K562 (cell line): Measurements from ENCODE around the gene MEIS1. TPM values are rescaled to one million over a fixed set of nuclear protein-coding genes. Genes with fewer than 3 reads are reported as not detected.

ENCODE experiments used
- ATAC-seq: fragments of 200-7000 bp; cut with Tn5 transposase; 3 replicates; pipeline ENCODE4 v1.9.1; 2020; ENCODE audit warnings: moderate library complexity
- BruUV-seq: library from RNA; stranded (reverse); fragments of 400-500 nt; replicated peaks from 2 replicates; lab custom pipeline; 2021; lab: Mats Ljungman, UMichigan
- CTCF ChIA-PET: fragments of 300-600 bp; formaldehyde crosslinking; extraction: SDS; loops from one replicate; lab custom pipeline; 2021; ENCODE audit warnings: low intra/inter-chr PET ratio; lab: Yijun Ruan, JAX
- POLR2A ChIA-PET: fragments of 300-600, 350-650 bp; sonication (Branson Sonifier 250); formaldehyde crosslinking; extraction: SDS; loops from one replicate; lab custom pipeline; 2021; ENCODE audit warnings: antibody characterized with exemption, inconsistent platforms; lab: Yijun Ruan, JAX
- DNase-seq, 4 experiments: peaks; one replicate each; pipeline versions ENCODE4 v3.0.0 to v3.0.0-alpha.2; 2011 to 2018; ENCODE audit warnings: low spot score in 3 of 4, mixed read lengths in 3 of 4; ENCODE audit errors: extremely low read depth in 1 of 4
- FAIRE-seq: peaks from 2 replicates; lab custom pipeline; 2011; peaks lifted over from hg19 to GRCh38; lab: Jason Lieb, UNC
- H2AFZ ChIP-seq: 2 replicates; pipeline ENCODE4 v1.6.0; 2011; ENCODE audit warnings: low read depth, low read length, control low read depth, inconsistent platforms
- H3K27ac ChIP-seq: fragments of 200-600 bp; 3 replicates; pipeline ENCODE4 v1.8.0; 2011; ENCODE audit warnings: low read depth, mild to moderate bottlenecking, control low read depth, inconsistent platforms, low read length, moderate library complexity, mixed read lengths; ENCODE audit errors: extremely low read depth
- H3K27me3 ChIP-seq, 2 experiments: fragments of 300-600 bp in 1 of 2; 2 replicates in 1 of 2; 3 replicates in 1 of 2; pipeline versions ENCODE4 v1.6.0 to v1.8.0; 2011; ENCODE audit warnings: inconsistent platforms in 2 of 2, low read length in 2 of 2, mild to moderate bottlenecking in 1 of 2, mixed read lengths in 1 of 2, moderate library complexity in 1 of 2; ENCODE audit not compliant: control insufficient read depth in 2 of 2, insufficient read depth in 2 of 2
- H3K36me3 ChIP-seq: fragments of 300-600 bp; 3 replicates; pipeline ENCODE4 v1.8.0; 2011; ENCODE audit warnings: mild to moderate bottlenecking, low read length, inconsistent platforms; ENCODE audit not compliant: control insufficient read depth, insufficient read depth
- H3K4me1 ChIP-seq, 2 experiments: fragments of 200-600 bp in 1 of 2; replicated peaks in 1 of 2; 2 replicates in 1 of 2; 3 replicates in 1 of 2; pipeline versions ENCODE4 v1.5.1 to v1.8.0; 2011; ENCODE audit warnings: inconsistent platforms in 2 of 2, low read length in 2 of 2, mild to moderate bottlenecking in 1 of 2, mixed read lengths in 1 of 2, moderate library complexity in 1 of 2; ENCODE audit not compliant: control insufficient read depth in 2 of 2, insufficient read depth in 2 of 2
- H3K4me2 ChIP-seq: 2 replicates; pipeline ENCODE4 v1.6.1; 2011; ENCODE audit warnings: low read length, control low read depth, inconsistent platforms, mixed read lengths; ENCODE audit not compliant: insufficient read depth
- H3K4me3 ChIP-seq: fragments of 200-600 bp; sonication (generic), shearing (Covaris generic); 2 replicates; pipeline ENCODE4 v1.5.1; 2016; ENCODE audit warnings: control low read depth, inconsistent platforms
- H3K79me2 ChIP-seq: fragments of 200-600 bp; 3 replicates; pipeline ENCODE4 v1.8.0; 2011; ENCODE audit warnings: low read length, inconsistent platforms; ENCODE audit not compliant: control insufficient read depth, insufficient read depth
- H3K9ac ChIP-seq, 2 experiments: 2 replicates each; pipeline versions ENCODE4 v1.6.0 to v1.6.1; 2011; ENCODE audit warnings: low read depth in 2 of 2, low read length in 2 of 2, control low read depth in 1 of 2, inconsistent platforms in 1 of 2, mild to moderate bottlenecking in 1 of 2, mixed read lengths in 1 of 2; ENCODE audit not compliant: insufficient read depth in 1 of 2
- H3K9me1 ChIP-seq: one replicate; pipeline ENCODE4 v1.6.0; 2011; ENCODE audit warnings: inconsistent platforms, mild to moderate bottlenecking, low read length, moderate library complexity; ENCODE audit not compliant: control insufficient read depth, insufficient read depth
- H3K9me3 ChIP-seq: replicated peaks from 2 replicates; pipeline ENCODE4 v1.5.1; 2011; ENCODE audit warnings: low read depth, low read length, inconsistent platforms; ENCODE audit not compliant: control insufficient read depth, insufficient read depth
- H4K20me1 ChIP-seq: replicated peaks from 2 replicates; pipeline ENCODE4 v1.6.1; 2011; ENCODE audit warnings: low read length, inconsistent platforms, mixed read lengths; ENCODE audit not compliant: control insufficient read depth, insufficient read depth
- BMI1 ChIP-seq: fragments of 150-350 bp; IDR thresholded peaks from 2 replicates; pipeline ENCODE4 v1.6.1; 2014; ENCODE audit warnings: low read length
- BRD4 ChIP-seq: fragments of 200-600 bp; sonication (generic); IDR thresholded peaks from 2 replicates; pipeline ENCODE4 v1.6.1; 2017; ENCODE audit warnings: inconsistent platforms
- FOXO4 ChIP-seq: fragments of 450-650 bp; formaldehyde crosslinking; IDR thresholded peaks from 2 replicates; pipeline ENCODE4 v1.4.0; 2020; ENCODE audit warnings: mild to moderate bottlenecking, moderate library complexity
- MXI1 ChIP-seq: IDR thresholded peaks from 2 replicates; pipeline ENCODE4 v1.6.1; 2011; ENCODE audit warnings: low read depth, mild to moderate bottlenecking, improper control_type of control experiment, low read length
- PHF21A ChIP-seq: fragments of 450-650 bp; IDR thresholded peaks from 2 replicates; pipeline ENCODE4 v1.6.1; 2017; ENCODE audit warnings: low read depth, borderline replicate concordance
- REST ChIP-seq, 2 experiments: fragments of 450-650 bp; formaldehyde crosslinking in 1 of 2; IDR thresholded peaks; 2 replicates each; pipeline versions ENCODE4 v1.4.0 to v1.6.1; 2014 to 2020; ENCODE audit warnings: mild to moderate bottlenecking in 2 of 2, borderline replicate concordance in 1 of 2, low read depth in 1 of 2
- SIN3A ChIP-seq, 2 experiments: fragments of 150-350 bp in 1 of 2; IDR thresholded peaks; 2 replicates each; pipeline ENCODE4 v1.6.1; 2011 to 2016; ENCODE audit warnings: borderline replicate concordance in 2 of 2, low read depth in 2 of 2, low read length in 2 of 2, mild to moderate bottlenecking in 2 of 2, moderate library complexity in 2 of 2; ENCODE audit not compliant: control insufficient read depth in 1 of 2
- TEAD4 ChIP-seq, 2 experiments: sonication (generic) in 1 of 2; formaldehyde crosslinking in 1 of 2; IDR thresholded peaks; 2 replicates each; pipeline versions ENCODE4 v1.6.1 to v1.8.0; 2012 to 2022; ENCODE audit warnings: borderline replicate concordance in 1 of 2, inconsistent platforms in 1 of 2, low read length in 1 of 2, mild to moderate bottlenecking in 1 of 2, missing genetic modification reagents in 1 of 2
- WGBS: fragments of 100-300 bp; shearing (Covaris generic); methylation state at CpG from one replicate; pipeline ENCODE4 v1.1.6; 2016; ENCODE audit warnings: low coverage, mixed read lengths; ENCODE audit not compliant: insufficient coverage; ENCODE audit errors: missing lambda C conversion rate; 5-methylcytosine and 5-hydroxymethylcytosine counted together
- in situ Hi-C: fragments of 300-500 bp; cut with MboI; formaldehyde crosslinking; loops from 4 replicates; pipeline ENCODE4 v1.15.0; 2018; ENCODE audit warnings: inconsistent platforms, mixed read lengths
- intact Hi-C: fragments of 100-400 bp; cut with micrococcal nuclease; formaldehyde crosslinking; loops from 2 replicates; pipeline ENCODE4 v1.14.2; 2022
- polyA plus RNA-seq, 8 experiments: library from polyadenylated mRNA; depleted of rRNA in 4 of 8; stranded (reverse) in 5 of 8; unstranded in 3 of 8; fragments of >200 nt; fragmentation: Nextera tagmentation in 2 of 8; fragmentation: Illumina TruSeq in 1 of 8; extraction: Ambion mirVana in 2 of 8; extraction: Trizol in 1 of 8; gene quantifications; 2 replicates each; pipeline versions ENCODE4 v1.2.1 to v1.2.3, GENCODE V29; 2011 to 2014; ENCODE audit warnings: inconsistent platforms in 1 of 8, missing spikeins in 1 of 8
- total RNA-seq, 7 experiments: library from RNA; depleted of rRNA in 6 of 7; stranded (reverse); fragments of >200 nt in 6 of 7; fragmentation: Illumina TruSeq in 2 of 7; extraction: Trizol in 2 of 7; gene quantifications; 2 replicates each; pipeline versions ENCODE4 v1.2.1 to v1.2.3, GENCODE V29; 2011 to 2021; ENCODE audit warnings: low replicate concordance in 1 of 7

The MEIS1 gene
- total and polyA plus RNA-seq, 9 of the 15 experiments (the other 6 are each of a cell fraction or from before 2014, with no cell fraction given), result 2.3 to 9.0 (median 5.9) TPM

GRCh38 chr2:66456183-66457041 is 21.5 kb downstream of the MEIS1 start (continued):
- TF ChIP-seq SIN3A (IDR thresholded peaks at IDR 0.05; ENCODE audit: borderline replicate concordance in 2 of 2, control insufficient read depth in 1 of 2, low read depth in 2 of 2, low read length in 2 of 2), result no peak

GRCh38 chr2:66457545-66457944 is 22.6 kb downstream of the MEIS1 start:
- Histone ChIP-seq H3K9ac (no peak overlapping the region), H3K4me1 (no peaks in the 10 kb centered on the region; a peak in 1 of 5 replicates), H3K36me3 (no peaks in the 10 kb centered on the region; the same call in 2 of the 3 replicates), H4K20me1 (no peaks in the 10 kb centered on the region), H3K9me1 (no peaks in the 10 kb centered on the region), H3K4me3 (no peak overlapping the region), H2AFZ (no peak overlapping the region), H3K79me2 (no peaks in the 10 kb centered on the region), H3K27ac (no peak overlapping the region), H3K4me2 (no peak overlapping the region), H3K27me3 (no peaks in the 10 kb centered on the region), H3K9me3 (no peaks in the 10 kb centered on the region)
- ChIA-PET CTCF (no interaction called here), POLR2A (no interaction called here)
- 47% methylated on average over 6 of the region's 6 CpGs for WGBS
- no peak for ATAC-seq
- BruUV-seq, result no TSS peak
- FAIRE-seq, result no peak
- no peak for DNase-seq
- in situ Hi-C loops, result no loop called here
- intact Hi-C loops, result no loop called here
- TF ChIP-seq REST (IDR thresholded peaks at IDR 0.05; ENCODE audit: borderline replicate concordance), result no peak
- no peak for TF ChIP-seq REST (CRISPR knock-in tag; IDR thresholded peaks at IDR 0.05; ENCODE audit: low read depth)
- no peak for TF ChIP-seq BMI1
- no peak for TF ChIP-seq FOXO4
- TF ChIP-seq TEAD4 (IDR thresholded peaks at IDR 0.05; ENCODE audit: low read length), result no peak
- TF ChIP-seq TEAD4 (CRISPR knock-in tag; IDR thresholded peaks at IDR 0.05; ENCODE audit: borderline replicate concordance), result no peak
- TF ChIP-seq BRD4, result no peak
- TF ChIP-seq MXI1, result no peak
- no peak for TF ChIP-seq PHF21A
